Activated CD4-positive, alpha-beta T cell treated with anti-CD3 and anti-CD28 coated beads, Interleukin-2, Interleukin-4, amounts not matched to agents 100 ng/mL and 50 ng/mL, durations not matched to agents 16 hours and 8 hours (primary cell): ENCODE results near the gene KRT17.
A peak's percentile ranks its signal among the peaks of the same experiment; 100 is the strongest.
"Not testable (repeated sequence)": the region's sequence is repeated elsewhere in the genome, so short reads cannot be mapped to it uniquely, and the experiment has no call there.

Experiments used
- DNase-seq: peaks from one replicate; pipeline ENCODE4 v3.0.0-alpha.2; 2020; ENCODE audit warnings: low spot score

The KRT17 gene

DNA sequence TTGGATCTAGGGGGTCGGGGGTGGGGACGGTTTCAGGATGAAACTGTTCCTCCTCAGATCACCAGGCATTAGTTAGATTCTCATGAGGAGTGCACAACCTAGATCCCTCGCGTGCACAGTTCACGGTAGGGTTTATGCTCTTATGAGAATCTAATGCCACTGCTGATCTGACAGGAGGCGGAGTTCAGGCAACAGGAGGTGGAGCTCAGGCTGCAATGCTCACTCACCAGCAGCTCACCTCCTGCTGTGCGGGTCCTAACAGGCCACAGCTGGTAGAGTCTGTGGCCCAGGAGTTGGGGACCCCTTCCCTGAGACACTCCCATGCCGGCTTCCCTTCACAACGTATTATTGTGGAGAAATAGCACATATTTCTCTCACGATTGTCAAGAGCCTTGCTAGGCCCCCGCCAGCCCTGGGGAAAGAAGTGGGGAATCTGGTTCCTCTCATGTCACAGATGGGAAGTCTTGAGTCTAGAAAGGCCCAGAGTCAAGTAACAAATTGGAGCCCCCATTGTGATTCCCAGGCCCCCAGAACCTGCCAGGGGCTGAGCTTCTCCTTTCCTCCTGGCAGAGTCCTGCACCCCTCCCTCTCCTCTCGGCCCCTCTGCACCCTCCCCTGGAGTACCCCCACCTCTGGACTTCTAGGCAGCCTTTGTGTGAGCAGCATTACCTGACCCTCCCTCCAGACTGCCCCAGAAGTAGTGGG is 31.6 kb downstream of the KRT17 start:
- DNase-seq: no peak

DNA sequence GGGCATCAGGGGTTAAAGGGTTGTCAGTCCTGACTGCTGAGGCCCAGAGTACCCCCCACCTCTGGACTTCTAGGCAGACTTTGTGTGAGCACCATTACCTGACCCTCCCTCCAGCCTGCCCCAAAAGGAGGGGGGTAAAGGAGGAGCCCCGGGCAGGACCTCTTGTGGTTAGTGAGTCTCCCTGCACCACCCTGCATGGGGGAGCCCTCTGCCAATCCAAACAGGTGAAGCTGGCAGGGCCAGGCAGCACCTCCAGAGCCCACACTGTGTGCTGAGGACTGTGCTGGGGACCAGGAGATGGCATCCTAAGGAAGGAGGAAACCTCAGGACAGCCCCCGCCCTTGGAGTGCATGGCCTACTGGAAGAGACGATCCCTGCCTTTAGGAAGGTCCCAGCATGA is 35.1 kb downstream of the KRT17 start:
- DNase-seq: no peak

DNA sequence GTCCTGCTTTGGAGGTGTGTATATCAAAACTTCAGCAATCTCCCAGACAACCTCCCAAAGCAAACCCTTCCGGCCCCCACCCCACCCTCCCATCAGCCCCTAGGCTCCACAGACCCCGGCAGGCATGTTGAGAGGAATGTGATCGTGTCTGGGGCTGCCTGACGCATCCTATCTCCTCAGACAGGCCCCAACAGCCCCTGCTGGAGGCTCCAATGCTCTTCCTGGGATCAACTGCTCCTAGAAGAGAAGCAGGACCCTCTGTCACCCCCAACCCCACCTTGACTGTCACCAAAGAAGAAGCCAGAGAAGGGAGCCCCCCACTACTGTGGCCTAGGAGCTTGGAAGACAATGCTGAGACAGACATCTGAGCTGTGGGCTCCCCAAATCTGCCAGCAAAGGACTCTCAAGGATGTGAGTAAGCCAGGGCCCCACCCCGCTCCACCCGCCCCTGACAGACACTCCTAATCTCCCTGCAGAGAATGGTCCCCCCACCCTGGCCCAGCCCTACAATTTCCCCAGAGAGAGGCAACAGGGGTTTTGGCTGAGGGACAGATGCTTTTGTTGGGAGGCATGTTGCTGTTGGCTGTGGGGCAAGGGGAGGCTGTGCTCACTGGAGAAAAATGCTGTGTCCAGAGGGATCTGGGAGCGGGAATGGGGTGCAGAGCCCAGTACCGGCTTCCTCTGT is 36.1 kb downstream of the KRT17 start:
- DNase-seq: no peak

DNA sequence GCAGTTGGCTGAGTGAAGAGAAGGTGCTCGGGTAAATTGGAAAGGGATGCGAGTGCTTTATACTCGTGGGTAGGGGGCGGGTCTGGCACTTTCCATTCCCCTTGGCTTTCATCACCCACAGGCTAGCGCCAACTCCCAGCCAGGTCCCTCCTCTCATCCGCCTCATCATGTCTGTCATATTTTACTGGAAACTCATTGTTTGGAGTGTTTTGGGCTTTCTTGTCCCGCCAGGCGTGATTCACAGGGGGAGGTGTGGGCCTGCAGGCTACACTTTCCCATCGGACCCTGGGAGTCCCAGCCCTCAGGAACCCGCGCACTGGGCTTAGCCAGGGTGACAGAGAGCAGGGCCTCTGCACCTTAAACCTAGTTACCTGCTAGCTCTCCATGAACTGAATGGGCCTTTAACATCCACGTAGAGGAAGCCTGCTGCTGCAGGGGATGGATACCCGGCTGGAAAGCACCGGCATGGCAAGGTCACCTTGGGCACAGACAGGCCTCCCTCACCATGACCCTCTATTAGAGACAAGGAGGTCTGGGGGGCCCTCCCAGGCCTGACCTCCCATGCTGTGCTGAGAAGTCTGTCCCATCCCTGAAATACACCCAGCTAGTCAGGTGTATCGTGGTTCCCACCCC is 37.4 kb downstream of the KRT17 start, which contains the start of gene KRT14:
KRT14 (minus strand) TSS at position 33 of the 633 bp plus-strand sequence. CDS start 61 bp downstream, outside the sequence.
- no peak for DNase-seq

DNA sequence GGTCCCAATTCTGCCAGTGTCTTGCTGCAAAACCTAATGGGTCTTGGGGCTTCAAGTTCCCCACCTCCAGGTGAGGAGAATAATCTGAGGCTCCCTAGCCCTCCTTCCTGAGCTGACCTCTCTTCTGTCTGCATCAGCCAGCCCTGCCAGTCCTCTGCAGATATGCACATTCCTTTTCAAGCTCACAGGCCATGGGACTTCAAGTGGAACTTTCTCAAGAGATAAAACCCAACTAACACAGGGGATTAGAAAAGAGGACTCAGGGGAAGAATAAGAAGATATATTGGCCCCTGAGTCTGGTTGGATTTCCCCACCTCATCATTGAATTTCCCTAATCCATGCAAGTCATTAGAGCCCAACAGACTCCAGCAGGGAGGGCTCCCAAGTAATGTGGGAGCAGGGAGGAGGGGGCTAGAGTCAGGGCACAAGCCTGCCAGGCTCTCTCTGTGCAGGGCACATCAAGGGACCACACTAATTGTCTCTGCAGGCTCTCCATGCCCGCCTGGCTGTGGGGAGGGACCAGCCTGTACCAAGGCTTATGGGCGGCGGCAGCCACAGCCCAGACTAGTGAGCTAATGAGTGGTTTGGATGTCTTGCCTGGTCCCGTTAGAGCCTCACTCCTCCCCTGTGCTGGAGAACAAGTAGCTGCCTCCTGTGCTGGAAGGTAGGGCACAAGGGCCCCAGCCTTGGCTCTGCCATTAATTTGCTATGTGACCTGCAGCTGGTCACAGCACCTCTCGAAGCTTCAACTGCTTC is 38.9 kb downstream of the KRT17 start:
- no peak for DNase-seq

DNA sequence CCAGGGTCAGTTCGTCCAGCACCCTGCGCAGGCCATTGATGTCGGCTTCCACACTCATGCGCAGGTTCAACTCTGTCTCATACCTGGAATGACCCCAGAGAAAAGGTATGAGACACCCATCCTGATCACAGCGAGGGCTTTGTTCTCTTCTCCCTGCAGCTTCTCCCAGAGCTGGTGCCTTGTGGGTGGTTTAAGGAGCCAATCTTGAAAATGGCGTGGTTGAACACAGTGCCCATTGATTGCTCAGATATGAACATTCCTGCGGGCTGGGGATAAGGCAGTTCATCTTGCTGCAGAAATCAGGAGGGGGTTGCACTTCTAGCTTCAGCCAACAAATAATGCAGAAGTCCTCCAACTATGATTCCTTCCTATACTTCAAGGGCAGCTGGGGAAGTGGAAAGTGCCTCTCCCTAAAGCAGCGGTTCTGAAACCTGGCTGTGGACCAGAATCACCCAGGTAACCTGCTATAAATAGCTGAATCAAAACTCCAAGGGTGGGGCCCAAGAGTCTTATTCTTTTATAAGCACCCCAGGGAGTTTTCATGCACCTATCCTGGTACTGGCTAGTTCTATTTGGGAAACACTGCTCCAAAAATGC is 39.9 kb downstream of the KRT17 start:
- not testable (repeated sequence) for DNase-seq

DNA sequence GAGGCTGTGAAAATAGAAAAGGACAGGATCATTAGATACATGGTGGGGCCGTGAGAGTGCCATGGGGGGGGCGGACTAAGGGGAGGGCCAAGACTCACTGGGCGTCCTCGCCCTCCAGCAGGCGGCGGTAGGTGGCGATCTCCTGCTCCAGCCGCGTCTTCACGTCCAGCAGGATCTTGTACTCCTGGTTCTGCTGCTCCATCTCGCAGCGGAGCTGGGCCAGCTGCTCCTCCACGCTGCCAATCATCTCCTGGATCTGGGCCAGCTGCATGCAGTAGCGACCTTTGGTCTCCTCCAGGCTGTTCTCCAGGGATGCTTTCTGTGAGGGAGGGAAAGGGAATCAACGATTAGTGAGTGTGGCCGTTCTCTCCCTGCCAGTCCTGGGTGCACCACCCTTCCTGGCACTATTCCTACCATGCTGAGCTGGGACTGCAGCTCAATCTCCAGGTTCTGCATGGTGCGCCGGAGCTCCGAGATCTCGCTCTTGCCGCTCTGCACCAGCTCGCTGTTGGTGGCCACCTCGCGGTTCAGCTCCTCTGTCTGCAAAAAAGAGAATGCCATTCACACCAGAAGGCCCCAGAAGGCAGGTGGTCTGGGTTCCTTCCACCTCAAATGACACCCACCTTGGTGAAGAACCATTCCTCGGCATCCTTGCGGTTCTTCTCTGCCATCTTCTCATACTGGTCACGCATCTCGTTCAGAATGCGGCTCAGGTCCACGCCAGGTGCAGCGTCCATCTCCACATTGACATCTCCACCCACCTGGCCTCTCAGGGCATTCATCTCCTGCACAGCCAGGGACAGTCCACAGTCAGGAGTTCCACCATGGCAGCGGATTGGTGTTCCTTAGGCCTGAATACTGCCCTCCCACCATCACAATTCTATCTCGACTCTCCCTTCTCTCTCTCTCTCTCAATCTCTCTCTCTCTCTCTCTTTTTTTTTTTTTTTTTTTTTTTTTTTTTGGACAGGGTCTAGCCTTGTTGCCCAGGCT is 40.9 kb downstream of the KRT17 start:
- no peak for DNase-seq

DNA sequence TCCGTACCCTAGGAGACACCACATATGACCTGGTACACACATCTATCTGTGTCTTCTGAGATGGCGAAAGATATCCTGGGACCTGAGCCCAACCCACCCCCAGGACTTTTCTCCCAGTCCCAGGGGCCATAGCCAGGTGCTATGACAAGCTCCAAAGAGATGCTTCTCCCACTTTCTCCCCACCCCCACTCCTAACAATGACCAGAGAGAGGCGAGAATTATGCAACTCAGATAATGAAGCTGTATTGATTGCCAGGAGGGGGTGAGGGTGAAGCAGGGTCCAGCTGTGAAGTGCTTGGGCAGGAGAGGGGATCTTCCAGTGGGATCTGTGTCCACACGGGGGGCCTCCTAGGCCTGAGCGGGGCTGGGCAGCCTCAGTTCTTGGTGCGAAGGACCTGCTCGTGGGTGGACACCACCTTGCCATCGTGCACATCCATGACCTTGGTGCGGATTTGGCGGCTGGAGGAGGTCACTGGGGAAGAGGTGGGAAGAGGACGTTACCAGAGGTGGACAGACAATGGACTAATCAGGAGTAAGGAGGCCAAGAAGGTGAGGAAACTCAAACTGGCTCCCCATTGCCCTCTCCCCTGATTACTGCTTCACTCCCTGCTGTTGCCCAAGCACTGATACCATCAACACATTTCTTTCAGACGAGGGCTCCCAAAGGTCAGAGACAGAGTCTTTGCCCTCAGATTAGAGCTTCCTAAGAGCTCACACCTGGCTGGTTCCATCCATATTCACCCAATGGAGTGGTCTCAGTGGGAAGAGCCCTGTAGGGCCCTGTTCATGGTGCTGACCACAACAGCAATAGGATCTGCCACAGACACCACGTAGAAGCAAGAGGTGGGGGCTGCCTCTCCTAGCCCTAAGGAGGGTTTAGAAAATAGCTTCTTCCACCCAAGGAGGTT is 42.1 kb downstream of the KRT17 start:
- not testable (repeated sequence) for DNase-seq

DNA sequence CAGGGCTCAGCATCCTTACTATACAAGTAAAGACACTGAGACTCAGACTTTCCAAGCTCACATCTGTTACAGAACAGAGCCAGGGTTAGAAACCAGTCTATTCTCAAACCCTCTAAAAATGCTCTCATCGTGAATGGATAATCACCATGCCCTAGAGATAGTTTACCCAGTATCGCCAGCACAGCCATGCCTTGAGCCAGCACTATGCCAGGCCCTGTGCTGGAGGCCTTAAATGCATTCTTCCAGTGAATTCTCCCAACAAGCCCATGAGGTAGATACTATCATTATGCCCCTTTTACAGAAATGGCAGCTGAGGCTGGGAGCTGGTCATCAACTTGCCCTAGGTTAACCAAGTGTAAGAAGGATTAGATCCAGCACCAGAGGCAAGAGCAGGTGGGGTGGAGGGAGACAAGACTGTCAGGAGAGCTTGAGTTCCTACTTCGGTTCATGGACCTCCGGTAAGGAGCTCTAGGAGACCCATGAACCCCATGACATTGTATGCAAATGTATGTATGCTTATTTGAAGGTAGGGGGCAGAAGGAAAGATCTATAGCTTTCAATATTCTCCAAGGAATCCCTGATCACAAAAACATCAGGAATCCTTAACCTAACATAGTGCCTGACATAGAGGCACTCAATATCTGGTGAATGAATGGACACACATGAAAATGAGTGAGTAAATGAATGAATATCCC is 42.9 kb downstream of the KRT17 start:
- no peak for DNase-seq

DNA sequence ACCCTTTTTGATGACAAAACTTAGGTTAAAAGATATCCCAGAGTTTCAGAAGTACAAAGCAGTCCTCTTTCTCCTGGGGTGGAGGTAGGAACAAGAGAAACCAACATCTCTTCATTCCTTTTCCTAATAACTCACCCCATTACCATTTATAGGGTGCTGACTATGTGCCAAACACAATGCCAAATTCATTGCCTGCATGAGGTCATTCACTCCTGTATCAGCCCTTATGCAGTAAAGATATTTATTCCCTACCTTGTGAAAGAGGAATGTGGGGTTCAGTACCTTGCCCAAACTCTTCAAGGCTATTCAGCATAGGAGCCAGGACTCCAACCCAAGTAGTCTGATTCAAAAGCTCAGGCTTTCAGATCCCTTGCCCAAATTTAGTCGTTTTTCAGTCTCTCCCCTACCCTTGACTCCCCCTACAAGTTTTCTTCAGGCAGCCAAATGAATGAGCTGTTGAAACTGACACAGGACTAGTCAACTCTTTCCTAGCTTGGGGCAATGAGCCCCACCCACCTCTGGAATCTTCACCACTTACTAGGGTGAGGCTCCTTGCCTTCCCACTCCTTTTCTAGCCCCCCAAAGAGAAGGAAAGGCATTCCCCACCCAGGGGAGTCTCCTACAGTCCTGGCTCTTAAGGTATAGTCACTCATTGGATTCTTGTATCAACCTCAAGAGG is 43.5 kb downstream of the KRT17 start:
- no peak for DNase-seq

DNA sequence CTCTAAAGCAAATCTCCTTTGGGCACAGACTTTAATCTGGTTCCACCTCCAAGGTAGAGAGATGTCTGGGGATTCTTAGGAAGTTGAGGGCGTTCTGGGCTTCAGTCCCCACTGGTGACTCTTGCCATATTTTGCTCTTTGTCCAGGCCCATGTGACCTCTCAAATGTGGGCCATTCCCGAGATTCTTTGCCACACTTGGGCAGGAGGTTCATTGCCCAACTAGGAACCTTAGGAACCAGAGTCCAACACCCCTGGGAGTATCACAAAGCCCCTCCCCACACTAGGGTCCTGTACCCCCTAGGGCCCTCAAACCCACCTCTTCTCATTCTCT is 44.2 kb downstream of the KRT17 start:
- no peak for DNase-seq

DNA sequence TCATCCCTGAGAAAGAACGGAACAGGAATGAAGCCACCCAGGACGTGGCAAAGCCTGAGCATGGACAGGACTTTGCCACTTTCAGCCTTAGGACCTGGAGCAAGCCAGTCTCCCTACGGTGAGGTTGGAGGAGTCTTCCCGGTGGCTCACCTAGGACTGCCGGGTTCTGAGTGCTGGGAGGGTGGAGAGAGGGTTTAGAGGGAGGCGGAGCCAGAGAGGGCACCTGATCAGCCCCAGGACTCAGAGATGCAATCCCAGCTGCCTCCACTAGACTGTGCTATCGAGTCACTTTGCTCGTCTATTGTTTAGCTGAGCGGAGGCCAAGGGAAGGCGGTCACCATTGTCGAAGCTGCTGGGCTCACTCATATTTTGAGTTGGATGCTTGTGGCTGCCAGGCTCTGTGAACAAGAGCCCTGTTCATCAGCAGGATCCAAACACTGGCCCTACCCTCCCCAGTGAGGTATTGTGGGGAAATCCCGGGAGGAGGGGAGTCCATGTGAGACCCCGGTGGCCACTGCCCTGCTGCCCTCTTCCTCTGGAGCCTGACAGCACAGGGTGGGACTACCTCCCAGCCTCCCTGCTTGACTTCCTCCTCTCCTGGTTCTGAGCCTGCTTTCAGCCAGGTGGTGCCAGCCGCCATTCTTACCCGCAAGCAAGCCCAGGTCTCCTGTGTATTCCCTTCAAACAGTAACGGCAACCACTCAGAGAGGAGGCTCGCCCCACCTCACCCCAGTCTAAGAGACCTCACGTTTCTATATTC is 44.7 kb downstream of the KRT17 start:
- DNase-seq: peak; percentile 84

DNA sequence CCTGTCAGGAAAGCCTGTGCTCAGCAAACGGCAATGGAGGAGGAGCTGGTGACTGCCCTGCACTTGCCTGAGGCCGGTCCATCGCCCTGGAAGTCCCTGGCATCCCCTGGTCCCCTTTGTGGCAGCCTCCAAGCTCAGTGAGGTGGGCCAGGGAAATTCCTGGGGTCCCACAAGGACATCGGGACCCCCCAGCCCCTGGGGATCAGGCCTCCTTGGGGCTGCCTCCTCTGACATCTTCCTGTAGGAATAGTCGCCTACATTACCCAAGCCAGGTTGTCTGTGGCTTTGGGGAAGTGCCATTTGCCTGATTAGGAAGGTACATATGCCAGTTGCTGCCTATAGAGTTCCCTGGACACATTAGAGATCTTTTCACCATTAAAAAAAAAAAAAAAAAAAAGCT is 45.4 kb downstream of the KRT17 start:
- DNase-seq: no peak

DNA sequence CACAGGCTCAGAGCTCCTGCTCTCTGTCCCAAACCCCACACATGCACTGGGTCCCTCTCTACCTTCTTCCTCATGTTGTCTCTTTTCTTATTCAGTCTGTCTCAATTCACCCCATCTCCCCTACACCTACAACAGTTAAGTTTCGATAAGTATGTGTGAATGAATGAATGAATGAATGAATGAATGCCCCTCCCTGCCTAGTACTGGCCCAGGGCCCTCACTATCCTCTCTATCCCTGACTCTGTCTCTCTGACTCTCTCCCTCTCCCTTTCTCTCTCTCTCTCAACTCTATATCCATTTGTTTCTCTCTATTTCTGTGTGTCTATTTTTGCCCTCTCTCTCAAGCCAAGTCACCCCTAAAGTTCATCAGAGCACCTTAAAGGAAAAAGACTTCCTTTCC is 45.8 kb downstream of the KRT17 start:
- DNase-seq: no peak

DNA sequence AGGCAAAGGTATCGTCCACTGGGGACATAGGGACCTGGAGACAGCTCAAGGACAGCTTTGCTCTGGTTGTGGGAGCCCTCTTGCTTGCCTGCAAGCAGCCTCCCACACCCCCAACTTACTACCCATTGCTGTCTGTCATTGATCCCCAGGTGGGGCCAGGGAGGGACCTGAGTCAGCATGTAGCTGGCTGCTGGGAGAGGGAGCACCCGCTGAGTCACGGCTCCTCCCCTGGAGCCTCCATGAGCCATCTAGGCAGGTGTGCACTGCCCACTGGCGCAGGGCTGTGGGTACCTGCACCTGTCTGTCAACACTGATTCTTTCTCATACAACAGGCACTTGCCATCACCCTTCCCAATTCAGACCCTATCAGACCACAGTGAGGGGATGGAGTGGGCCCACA is 47.6 kb downstream of the KRT17 start:
- DNase-seq: not testable (repeated sequence)

DNA sequence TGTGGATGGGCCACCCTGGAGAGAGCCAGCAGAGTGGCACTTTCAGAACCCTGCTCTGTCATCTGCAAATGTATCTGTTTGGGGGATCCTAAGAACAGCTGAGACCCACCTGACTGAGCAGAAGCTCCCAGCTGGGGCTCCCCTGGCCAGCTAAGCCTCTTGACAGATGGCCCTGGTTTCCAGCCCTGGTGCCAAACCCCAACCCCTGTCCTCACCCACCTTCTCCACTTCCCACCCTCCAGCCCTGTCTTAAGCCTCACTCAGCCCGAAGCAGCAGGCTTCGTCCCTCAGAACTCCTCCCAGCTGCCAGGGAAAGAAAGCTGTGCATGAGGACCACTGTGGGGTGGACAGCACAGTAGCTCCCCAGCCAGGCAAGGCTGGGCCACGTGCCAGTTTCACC is 49.0 kb downstream of the KRT17 start:
- no peak for DNase-seq

DNA sequence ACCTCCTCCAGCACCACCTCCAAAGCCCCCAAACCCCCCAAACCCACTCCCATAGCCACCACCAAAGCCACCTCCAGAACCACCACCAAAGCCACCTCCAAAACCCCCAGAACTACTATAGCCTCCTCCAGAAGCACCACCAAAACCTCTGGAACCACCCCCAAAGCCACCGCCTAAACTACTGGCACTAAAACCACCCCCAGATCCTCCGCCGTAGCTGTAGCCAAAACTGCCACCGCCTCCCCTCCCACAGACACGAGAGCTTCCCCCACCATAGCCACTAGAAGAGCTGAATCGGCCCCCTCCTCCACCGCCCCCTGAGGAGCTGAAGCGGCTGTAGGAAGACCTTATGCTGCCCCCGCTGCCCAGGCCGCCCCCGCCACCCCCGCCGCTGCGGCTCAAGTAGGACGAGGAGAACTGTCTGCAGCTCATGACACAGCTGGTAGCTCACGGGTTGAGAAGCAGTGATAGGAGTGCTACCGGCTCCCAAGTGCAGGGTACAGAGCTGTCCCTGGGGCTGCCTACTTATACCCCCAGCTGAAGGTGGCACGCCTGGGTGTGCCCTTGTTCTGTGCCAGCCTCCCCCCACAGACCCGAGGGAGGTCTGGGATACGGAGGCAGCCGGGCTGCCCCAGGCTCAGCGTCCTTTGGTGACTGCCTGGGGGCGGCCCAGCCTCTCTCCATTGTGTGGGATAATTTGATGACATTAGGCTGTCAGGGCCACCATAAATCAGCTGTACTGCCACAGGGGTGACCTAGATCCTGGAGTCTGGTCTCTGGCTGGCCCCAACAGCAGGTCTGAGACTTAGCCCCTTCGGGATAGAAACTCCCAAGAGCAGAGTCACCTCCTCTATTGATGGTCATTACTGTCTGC is 52.6 kb downstream of the KRT17 start, which contains the start of gene KRT9:
KRT9 (minus strand) TSS at position 499 of the 874 bp plus-strand sequence; CDS start at position 432, 67 bp downstream.
- DNase-seq: no peak
